NCI-H748 treated with DMSO at 0.1 percent for 48 hours (cell line): ENCODE measurements around the gene ST7.
A peak's percentile ranks its signal among the peaks of the same experiment; 100 is the strongest.
"Not testable (repeated sequence)": the region's sequence is repeated elsewhere in the genome, so short reads cannot be mapped to it uniquely, and the experiment has no call there.

Experiments
- DNase-seq: peaks from one replicate; lab custom pipeline; 2025; lab: John Stamatoyannopoulos, UW

The ST7 gene, protein sequence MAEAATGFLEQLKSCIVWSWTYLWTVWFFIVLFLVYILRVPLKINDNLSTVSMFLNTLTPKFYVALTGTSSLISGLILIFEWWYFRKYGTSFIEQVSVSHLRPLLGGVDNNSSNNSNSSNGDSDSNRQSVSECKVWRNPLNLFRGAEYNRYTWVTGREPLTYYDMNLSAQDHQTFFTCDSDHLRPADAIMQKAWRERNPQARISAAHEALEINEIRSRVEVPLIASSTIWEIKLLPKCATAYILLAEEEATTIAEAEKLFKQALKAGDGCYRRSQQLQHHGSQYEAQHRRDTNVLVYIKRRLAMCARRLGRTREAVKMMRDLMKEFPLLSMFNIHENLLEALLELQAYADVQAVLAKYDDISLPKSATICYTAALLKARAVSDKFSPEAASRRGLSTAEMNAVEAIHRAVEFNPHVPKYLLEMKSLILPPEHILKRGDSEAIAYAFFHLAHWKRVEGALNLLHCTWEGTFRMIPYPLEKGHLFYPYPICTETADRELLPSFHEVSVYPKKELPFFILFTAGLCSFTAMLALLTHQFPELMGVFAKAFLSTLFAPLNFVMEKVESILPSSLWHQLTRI

DNA sequence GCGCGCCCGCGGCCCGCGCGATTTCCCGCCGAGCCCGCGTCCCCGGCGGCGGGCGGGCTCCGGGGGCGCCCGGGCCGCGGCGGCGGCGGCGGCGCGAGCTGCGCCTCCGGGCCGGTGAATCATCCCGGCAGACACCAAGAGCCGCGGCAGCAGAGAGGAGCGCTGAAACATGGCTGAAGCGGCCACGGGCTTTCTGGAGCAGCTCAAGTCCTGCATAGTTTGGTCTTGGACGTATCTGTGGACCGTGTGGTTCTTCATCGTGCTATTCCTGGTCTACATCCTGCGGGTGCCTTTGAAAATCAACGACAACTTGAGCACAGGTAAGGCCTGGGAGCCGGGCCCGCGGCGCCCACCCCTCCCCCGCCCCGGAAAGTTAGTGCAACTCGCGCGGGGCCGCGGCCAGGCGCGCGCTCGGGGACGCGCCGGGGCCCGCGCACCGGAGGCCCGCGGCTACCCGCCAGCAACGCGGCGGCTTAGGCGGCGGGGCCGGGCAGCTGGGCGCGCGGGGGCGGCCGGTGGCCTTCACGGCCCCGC lies at the start of gene ST7:
ST7 (plus strand) TSS at position 130 of the 534 bp plus-strand sequence; CDS start at position 170, 40 bp downstream.
- DNase-seq, result peak; percentile 49

DNA sequence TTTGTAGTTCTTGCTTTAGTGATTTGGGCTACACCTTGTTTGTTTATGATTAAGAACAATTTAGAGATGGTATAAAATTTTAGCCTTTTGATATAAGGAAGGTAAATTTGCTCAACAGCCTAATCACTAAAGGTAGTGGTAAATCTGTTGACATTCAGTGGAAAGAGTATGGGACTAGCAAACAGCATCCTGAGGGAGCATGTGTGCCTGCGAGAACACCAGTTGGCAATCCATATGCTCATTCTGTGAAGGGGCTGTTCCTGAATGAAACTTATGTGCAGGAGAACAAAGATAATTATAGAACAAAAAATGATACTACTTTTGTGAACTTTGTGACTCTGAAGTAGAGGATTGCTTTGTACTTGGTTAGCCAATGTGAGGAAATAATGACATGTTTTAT lies 46.9 kb upstream of the ST7 start:
- no peak for DNase-seq

- no peak for DNase-seq
These were observed 42.9 kb upstream of the ST7 start for GRCh38 chr7:116910383-116910782.

DNA sequence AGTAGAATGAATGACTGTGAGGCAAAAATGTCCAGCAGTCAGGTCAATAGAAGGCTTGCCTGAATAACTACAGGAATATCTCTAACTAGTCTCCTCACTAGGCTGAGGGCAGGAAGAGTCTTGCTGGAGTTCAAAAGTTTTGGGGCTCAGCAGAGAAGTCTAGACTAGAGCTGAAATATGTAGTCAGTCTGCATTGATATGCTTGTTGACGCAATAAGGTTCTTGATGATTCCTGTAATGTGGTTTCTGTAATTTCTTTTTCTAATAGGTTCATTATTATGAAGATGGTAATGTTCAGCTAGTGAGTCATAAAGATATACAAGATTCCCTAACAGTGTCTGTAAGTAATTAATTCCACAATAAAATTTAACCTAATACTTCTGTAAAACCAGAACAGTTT lies 41.5 kb upstream of the ST7 start:
- DNase-seq, result no peak

DNA sequence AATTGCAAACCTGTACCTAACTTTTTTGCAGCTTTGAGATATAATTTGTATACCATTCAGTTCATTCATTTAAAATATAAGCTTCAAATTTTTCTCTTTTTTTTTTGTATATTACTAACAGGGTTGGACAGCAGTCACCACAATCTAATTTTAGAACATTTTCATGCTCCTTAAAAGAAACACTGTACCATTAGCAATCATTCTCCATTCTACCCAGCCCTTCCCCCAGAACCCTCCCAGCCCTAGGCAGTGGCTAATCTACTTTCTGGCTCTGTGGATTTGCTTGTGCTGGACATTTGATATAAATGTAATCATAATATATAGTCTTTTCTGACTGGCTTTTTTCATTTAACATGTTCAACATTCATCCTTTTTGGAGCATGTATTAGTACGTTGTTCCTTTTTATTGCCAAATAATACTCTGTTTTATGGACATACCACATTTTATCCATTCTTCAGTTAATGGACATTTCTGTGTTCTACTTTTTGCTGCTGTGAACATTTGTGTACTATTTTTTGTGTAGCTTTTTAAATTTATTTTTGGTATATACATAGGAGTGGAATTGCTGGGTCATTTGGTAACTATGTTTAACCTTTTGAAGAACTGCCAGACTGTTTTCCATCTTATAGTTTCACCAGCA lies 40.9 kb upstream of the ST7 start:
- DNase-seq, result no peak

DNA sequence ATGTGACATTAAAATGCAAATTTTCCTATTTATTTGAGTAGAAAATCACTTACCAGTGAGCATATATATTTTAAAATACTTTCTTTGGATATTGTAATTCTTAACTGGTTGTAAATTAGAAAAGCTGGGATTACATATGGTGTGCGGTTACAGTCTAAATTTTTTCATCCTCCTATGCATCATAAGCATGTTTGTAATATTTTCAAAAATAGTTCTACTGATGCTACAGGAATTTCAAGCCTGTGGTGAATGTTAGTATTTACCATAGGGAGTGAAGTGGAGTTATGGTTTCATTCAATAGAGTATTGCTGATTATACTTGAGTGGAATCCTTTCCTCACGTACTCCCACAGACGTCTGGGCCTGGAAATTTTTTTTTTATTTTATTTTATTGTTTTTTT lies 34.6 kb upstream of the ST7 start:
- DNase-seq, result no peak

DNA sequence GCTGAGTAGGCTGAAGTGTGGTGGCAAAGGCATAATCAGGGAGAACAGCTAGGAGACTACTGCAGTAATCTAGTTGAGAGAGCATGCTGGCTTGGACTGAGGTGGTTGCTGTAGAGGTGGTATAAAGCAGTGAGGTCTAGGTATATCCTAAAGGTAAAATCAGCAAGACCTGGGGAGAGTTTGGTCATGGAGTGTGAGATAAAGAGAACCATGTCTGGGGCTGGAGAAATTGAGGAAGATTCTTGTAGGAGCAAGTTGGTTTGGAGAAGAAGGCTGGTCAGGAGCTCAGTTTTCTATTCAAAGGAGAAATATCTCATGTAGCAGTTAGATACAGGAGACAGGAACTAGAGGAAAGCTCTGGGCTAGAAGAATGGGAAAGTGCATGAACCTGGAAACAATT lies 32.9 kb upstream of the ST7 start:
- DNase-seq, result no peak

DNA sequence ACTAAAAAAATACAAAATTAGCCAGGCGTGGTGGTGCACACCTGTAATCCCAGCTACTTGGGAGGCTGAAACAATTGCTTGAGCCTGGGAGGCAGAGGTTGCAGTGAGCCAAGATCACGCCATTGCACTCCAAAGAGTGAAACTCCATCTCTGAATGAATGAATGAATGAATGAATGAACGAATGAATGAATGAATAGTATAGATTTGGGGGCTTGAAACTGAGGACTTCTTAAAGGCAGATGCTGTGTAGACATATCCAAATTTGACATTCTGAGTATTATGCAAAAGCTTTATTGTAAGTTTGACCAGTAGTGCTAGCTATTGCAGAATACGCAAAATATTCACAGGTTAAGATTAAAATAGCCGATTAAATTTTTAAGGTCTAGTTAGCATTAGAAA lies 30.8 kb upstream of the ST7 start:
- no peak for DNase-seq

GRCh38 chr7:116924741-116925140 lies 28.6 kb upstream of the ST7 start:
- DNase-seq, result no peak

- DNase-seq, result no peak
These were observed 24.3 kb upstream of the ST7 start for GRCh38 chr7:116929021-116929420.

DNA sequence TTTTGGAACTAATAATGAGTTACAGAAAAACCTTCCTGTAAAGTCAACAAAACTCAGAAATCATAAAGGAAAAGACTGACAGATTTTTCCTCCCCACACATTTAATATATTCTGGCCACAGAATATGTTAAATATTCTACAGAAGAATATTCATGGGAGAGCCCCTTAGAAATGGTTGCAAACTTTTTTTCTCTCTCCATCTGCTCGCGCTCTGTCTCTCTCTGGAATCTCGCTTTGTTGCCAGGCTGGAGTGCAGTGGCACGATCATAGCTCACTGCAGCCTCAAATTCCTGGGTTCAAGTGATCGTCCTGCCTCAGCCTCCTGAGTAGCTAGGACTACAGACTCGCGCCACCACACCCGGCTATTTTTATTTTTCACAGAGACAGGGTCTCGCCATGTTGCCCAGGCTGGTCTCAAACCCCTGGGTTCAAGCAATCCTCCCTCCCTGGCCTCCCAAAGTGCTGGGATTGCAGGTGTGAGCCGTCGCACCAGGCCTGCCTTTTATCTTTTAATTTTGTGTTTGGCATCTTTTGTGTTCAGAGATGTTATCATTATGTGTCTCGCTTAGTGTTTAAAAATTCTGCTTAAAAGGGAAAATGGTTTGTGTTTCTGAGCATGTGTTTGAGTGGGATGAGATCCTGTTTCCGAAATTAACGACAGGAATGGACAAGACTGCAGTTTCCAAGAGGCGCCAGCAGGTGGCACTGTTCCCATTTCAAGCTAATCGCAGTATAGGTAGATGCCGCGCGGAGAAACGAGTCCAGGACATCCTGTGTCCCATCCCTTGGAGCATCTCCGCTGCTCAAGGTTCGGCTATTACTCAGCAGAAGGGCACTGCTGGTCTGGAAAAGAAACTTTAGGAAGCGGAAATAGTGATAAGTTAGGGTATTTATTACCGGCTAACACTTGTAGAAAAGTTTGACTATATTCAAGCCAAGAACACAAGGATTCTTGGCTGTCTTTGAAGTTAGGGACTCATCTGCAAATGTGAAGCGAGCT lies 23.1 kb upstream of the ST7 start:
- peak; percentile 75 for DNase-seq

- DNase-seq, result no peak
These were observed 20.7 kb upstream of the ST7 start for GRCh38 chr7:116932566-116932965.

GRCh38 chr7:116933465-116933864 lies 19.8 kb upstream of the ST7 start:
- no peak for DNase-seq

DNA sequence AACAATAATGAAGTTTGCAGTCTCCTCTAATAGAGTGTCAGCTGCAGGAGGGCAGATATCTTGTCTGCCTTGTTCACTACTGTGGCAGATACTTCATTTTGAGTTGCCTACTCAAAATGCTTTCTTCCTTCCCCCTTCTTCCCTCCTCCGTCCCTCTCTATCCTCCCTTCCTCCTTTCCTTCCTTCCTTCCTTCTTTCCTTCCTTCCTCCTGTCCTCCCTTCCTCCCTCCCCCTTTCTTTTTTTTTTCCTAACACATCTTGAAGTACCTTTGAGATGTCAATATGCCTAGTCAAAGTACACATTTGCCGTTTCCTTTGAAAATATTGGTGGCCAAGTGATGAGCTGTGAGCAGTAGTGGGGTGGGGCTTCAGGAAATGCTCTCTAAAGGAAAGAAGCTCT lies 18.7 kb upstream of the ST7 start:
- DNase-seq, result no peak

DNA sequence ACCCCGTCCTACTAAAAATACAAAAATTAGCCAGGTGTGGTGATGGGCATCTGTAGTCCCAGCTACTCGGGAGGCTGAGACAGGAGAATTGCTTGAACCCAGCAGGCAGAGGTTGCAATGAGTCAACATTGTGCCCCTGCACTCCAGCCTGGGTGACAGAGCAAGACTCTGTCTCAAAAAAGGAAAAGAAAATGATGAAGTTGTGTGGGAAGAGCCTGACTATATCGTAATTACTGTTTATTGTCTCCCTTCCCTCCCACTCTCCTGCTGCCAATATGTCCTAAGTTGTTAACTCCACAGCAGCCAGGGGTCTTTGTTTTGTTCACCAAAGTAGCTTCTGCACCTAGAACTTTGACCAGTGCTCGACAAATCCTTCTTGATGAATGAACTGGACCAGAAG lies 16.5 kb upstream of the ST7 start:
- not testable (repeated sequence) for DNase-seq

DNA sequence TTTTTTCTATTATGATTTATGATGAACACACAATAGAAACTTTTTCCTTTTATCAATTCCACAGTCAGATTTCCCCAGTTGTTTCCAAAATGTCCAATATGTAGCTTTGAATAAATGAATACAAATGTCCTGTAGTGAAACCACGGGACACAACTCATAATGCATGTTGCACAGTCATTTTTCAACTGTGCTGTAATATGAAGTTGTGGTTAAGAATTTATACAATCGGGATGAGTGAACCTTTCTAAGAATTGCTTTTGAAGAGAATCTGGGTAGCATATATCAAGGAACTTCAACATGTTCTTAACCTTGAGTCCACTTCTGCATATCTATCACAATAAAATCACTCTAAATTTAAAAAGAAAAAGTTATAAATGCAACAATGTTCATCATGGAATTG lies 14.6 kb upstream of the ST7 start:
- DNase-seq, result no peak

DNA sequence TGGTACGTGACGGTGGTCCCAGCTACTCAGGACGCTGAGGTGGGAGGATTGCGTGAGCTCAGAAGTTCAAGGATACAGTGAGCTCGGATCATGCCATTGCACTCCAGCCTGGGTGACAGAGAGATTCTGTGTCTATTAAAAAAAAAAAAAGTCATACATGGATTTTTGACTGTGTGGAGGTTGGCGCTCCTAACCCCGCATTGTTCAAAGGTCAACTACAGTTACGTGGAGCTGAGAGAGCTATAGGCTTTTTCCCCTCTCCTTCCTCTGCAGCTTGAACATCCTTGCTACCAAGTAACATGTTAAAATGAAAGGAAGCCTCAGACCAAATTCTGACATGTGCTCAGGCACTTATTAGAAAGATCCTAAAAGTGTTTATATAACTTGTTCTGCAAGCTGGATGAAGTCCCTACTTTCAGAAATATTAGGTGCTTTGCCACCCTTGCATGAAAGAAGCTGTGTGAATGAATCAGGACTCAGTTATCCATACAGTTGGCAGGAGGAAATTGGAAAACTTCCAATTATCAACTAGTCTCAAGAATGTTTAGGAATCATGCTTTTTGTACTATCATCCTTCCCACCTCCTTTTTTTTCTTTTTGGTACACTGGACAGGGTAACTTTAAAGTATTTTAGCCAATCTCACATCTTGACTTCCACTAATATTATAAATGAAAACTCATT lies 12.5 kb upstream of the ST7 start:
- DNase-seq, result no peak

- DNase-seq, result no peak
These were observed 10.8 kb upstream of the ST7 start for GRCh38 chr7:116942504-116942903.

GRCh38 chr7:116948934-116949333 lies 4.4 kb upstream of the ST7 start:
- no peak for DNase-seq

- no peak for DNase-seq
These were observed 3.1 kb upstream of the ST7 start for GRCh38 chr7:116949941-116950801.
